BLaER1 (cell line): ENCODE measurements around the gene HMG20A.

ENCODE experiments used
- H3K27ac ChIP-seq: shearing (Covaris generic); formaldehyde crosslinking; 2 replicates; pipeline ENCODE4 v1.8.1; 2022
- H3K27me3 ChIP-seq: shearing (Covaris generic); formaldehyde crosslinking; 2 replicates; pipeline ENCODE4 v1.8.1; 2022
- H3K36me3 ChIP-seq: shearing (Covaris generic); formaldehyde crosslinking; 2 replicates; pipeline ENCODE4 v1.8.1; 2022
- H3K4me1 ChIP-seq: shearing (Covaris generic); formaldehyde crosslinking; 2 replicates; pipeline ENCODE4 v1.8.1; 2022
- H3K4me2 ChIP-seq: shearing (Covaris generic); formaldehyde crosslinking; 2 replicates; pipeline ENCODE4 v1.8.1; 2022
- H3K4me3 ChIP-seq: shearing (Covaris generic); formaldehyde crosslinking; 2 replicates; pipeline ENCODE4 v1.8.1; 2022
- H3K9ac ChIP-seq: shearing (Covaris generic); formaldehyde crosslinking; 2 replicates; pipeline ENCODE4 v1.8.1; 2022
- H3K9me3 ChIP-seq: shearing (Covaris generic); formaldehyde crosslinking; 2 replicates; pipeline ENCODE4 v1.8.1; 2022
- H4K20me1 ChIP-seq: shearing (Covaris generic); formaldehyde crosslinking; 2 replicates; pipeline ENCODE4 v1.8.1; 2022
- Cebpa-rat ChIP-seq: shearing (Covaris generic); IDR thresholded peaks from 2 replicates; pipeline ENCODE4 v1.8.1; 2022

Gene HMG20A

DNA sequence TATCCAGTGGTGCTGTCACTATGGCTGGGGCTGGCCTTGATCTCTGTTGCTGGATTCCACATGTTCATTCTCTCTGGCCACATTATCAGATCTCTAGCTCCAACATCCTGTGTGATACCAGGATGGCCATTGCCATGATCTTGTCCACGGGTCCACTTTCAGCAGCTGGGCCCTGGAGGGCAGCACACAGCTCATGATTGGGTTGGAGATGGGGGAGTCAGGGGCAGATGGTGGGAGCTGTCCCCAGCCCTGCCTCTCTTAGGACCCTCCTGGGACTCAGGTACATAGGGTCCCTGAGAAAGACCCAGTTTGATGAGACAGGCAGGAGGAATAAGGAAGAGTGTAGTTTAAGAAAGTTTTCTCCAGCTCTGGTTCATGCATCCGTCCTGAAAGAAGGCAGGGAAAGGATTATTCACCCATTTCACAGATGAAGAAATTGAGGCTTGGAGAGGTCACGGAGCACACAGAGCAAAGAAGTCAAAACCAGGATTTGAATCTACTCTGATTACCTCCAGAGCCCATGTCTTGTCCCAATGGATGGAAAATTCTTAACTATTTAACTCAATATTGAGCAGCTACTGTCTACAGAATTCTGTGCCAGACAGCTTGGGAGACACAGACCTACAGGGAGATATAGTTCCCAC is 111.5 kb downstream of the HMG20A start:
- Histone ChIP-seq H3K36me3 (no peaks in the 10 kb centered on the region), H3K4me1 (peaks cover 32% of the 10 kb centered on the region), H3K27ac (no peak overlapping the region), H3K9ac (no peak overlapping the region), H3K9me3 (no peaks in the 10 kb centered on the region), H3K4me2 (no peak overlapping the region), H4K20me1 (no peaks in the 10 kb centered on the region), H3K4me3 (no peak overlapping the region), H3K27me3 (no peaks in the 10 kb centered on the region)
- TF ChIP-seq Cebpa-rat: no peak

DNA sequence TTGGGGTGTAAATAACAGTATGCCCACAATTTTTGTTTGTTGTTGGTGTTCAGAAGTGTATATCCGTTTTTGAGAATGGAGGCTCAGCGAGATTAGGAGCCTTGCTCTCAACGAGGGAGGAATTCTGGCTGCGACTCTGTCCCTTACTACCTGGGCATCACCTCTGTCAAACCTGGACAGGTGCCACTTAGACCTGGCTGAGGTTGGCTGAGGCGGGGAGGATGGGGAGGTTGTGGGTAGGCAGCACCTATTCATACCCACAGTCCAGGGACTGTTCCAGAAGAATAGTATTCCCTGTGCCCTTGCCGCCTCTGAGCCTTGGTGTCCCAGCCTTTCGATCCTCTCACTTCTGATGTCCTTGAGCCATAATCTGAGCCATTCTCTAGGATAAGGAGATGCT is 112.2 kb downstream of the HMG20A start:
- H3K9me3 ChIP-seq: no peaks in the 10 kb centered on the region
- H4K20me1 ChIP-seq: no peaks in the 10 kb centered on the region
- no peak overlapping the region for H3K4me2 ChIP-seq
- H3K36me3 ChIP-seq: no peaks in the 10 kb centered on the region
- no peak overlapping the region for H3K9ac ChIP-seq
- TF ChIP-seq Cebpa-rat: no peak
- peaks cover 31% of the 10 kb centered on the region for H3K4me1 ChIP-seq
- no peaks in the 10 kb centered on the region for H3K27me3 ChIP-seq
- no peak overlapping the region for H3K4me3 ChIP-seq
- H3K27ac ChIP-seq: no peak overlapping the region

DNA sequence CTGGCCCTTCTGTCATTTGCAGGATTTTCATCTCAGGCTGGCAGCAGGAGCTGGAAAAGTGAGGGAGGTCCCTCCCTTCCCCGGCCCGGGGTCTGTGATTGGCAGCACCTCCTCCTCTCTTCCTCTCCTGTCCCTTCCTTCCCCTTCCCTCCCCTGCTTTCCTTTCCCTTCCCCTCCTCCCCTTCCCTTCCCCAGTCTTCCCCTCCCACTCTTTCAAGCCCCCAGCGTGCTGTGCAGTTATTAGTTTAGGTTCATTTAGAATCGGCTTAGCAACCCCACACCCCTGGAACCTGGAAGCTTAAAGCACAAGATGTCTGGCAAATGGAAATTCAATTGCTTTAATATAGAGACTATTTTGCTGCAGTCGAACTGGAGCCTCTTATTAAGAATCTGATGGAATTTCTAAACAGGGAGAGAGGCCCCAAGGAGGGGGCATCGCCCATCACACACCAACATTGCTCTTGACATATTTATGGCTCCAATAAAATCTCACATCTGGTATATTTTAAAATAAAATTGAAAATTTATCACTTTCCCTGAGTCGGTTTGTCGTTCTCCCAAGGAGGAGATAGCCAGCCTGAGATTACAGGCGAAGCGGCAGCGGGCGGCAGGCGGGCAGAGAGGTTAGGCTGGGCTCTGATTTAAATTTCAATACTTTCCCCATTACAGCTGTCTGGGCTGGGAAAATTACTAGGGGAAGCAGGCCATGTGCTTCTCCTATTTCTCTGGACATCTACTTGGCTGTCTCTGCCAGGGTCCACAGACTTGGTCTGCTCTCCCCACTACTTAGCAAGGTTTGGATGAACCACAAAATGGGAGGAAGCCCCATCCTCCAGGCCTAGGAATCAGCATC is 113.1 kb downstream of the HMG20A start:
- Histone ChIP-seq H4K20me1 (no peaks in the 10 kb centered on the region), H3K27me3 (no peaks in the 10 kb centered on the region), H3K4me1 (peaks cover 31% of the 10 kb centered on the region), H3K9me3 (no peaks in the 10 kb centered on the region), H3K4me3 (no peak overlapping the region), H3K9ac (no peak overlapping the region), H3K27ac (no peak overlapping the region), H3K36me3 (no peaks in the 10 kb centered on the region), H3K4me2 (no peak overlapping the region)
- TF ChIP-seq Cebpa-rat: no peak
